H9 (cell line): ENCODE measurements around the gene TSSK6. TPM values are rescaled to one million over a fixed set of nuclear protein-coding genes. Genes with fewer than 3 reads are reported as not detected.

Experiments
- DNase-seq: peaks from one replicate; pipeline ENCODE4 v3.0.0-alpha.2; 2017
- H2AFZ ChIP-seq: one replicate; pipeline ENCODE4 v1.6.1; 2013; ENCODE audit warnings: mild to moderate bottlenecking, low read length, control low read depth, moderate library complexity
- H2AK5ac ChIP-seq: 2 replicates; pipeline ENCODE4 v1.6.1; 2013; ENCODE audit warnings: low read length, control low read depth, mixed read lengths; ENCODE audit not compliant: insufficient read length
- H2BK120ac ChIP-seq: one replicate; pipeline ENCODE4 v1.6.1; 2013; ENCODE audit warnings: low read depth, mild to moderate bottlenecking, low read length, control low read depth, inconsistent platforms; ENCODE audit not compliant: poor library complexity, severe bottlenecking
- H2BK12ac ChIP-seq: 2 replicates; pipeline ENCODE4 v1.6.1; 2013; ENCODE audit warnings: low read length, control low read depth, mixed read lengths, low read depth; ENCODE audit not compliant: insufficient read length
- H2BK15ac ChIP-seq: 2 replicates; pipeline ENCODE4 v1.6.1; 2013; ENCODE audit warnings: low read depth, low read length, control low read depth
- H2BK20ac ChIP-seq: one replicate; pipeline ENCODE4 v1.6.1; 2013; ENCODE audit warnings: low read depth, mild to moderate bottlenecking, low read length, control low read depth, inconsistent platforms; ENCODE audit not compliant: poor library complexity, severe bottlenecking
- H2BK5ac ChIP-seq: 2 replicates; pipeline ENCODE4 v1.6.1; 2013; ENCODE audit warnings: low read length, control low read depth, mixed read lengths; ENCODE audit not compliant: insufficient read length
- H3K14ac ChIP-seq: 2 replicates; pipeline ENCODE4 v1.6.1; 2013; ENCODE audit warnings: low read length, control low read depth; ENCODE audit not compliant: insufficient read depth
- H3K18ac ChIP-seq: 2 replicates; pipeline ENCODE4 v1.6.1; 2013; ENCODE audit warnings: low read depth, mild to moderate bottlenecking, mixed read lengths, low read length, control low read depth; ENCODE audit not compliant: insufficient read length
- H3K23ac ChIP-seq: 2 replicates; pipeline ENCODE4 v1.6.1; 2013; ENCODE audit warnings: low read length, control low read depth, mixed read lengths, low read depth; ENCODE audit not compliant: insufficient read length
- H3K23me2 ChIP-seq: 2 replicates; pipeline ENCODE4 v1.6.1; 2013; ENCODE audit warnings: low read depth, mild to moderate bottlenecking, mixed read lengths, low read length, control low read depth; ENCODE audit not compliant: insufficient read length, poor library complexity, severe bottlenecking
- H3K27ac ChIP-seq: 2 replicates; pipeline ENCODE4 v1.5.1; 2013; ENCODE audit warnings: low read length, control low read depth, mixed read lengths, low read depth; ENCODE audit not compliant: insufficient read length
- H3K27me3 ChIP-seq: 2 replicates; pipeline ENCODE4 v1.6.1; 2013; ENCODE audit warnings: low read length, control low read depth, inconsistent platforms; ENCODE audit not compliant: insufficient read depth
- H3K4ac ChIP-seq: 2 replicates; pipeline ENCODE4 v1.6.1; 2013; ENCODE audit warnings: low read depth, mild to moderate bottlenecking, control low read depth, inconsistent platforms, low read length, moderate library complexity
- H3K4me1 ChIP-seq: 2 replicates; pipeline ENCODE4 v1.6.1; 2013; ENCODE audit warnings: low read length, control low read depth, inconsistent platforms; ENCODE audit not compliant: insufficient read depth
- H3K4me2 ChIP-seq: 2 replicates; pipeline ENCODE4 v1.6.1; 2013; ENCODE audit warnings: low read length, control low read depth, mixed read lengths; ENCODE audit not compliant: insufficient read length, insufficient read depth
- H3K56ac ChIP-seq: 2 replicates; pipeline ENCODE4 v1.6.1; 2013; ENCODE audit warnings: low read depth, mild to moderate bottlenecking, mixed read lengths, low read length, control low read depth; ENCODE audit not compliant: insufficient read length
- H3K79me1 ChIP-seq: 2 replicates; pipeline ENCODE4 v1.6.1; 2013; ENCODE audit warnings: low read depth, mild to moderate bottlenecking, moderate library complexity, low read length, control low read depth, inconsistent platforms; ENCODE audit not compliant: insufficient read depth, poor library complexity, severe bottlenecking
- H3K79me2 ChIP-seq: 2 replicates; pipeline ENCODE4 v1.6.1; 2013; ENCODE audit warnings: low read length, control low read depth, inconsistent platforms; ENCODE audit not compliant: insufficient read depth
- H3K9ac ChIP-seq: 2 replicates; pipeline ENCODE4 v1.6.1; 2013; ENCODE audit warnings: low read length, control low read depth, mixed read lengths; ENCODE audit not compliant: insufficient read length; ENCODE audit errors: extremely low read depth
- H3K9me3 ChIP-seq: one replicate; pipeline ENCODE4 v1.6.1; 2013; ENCODE audit warnings: low read depth, low read length, inconsistent platforms; ENCODE audit not compliant: control insufficient read depth
- H3T11ph ChIP-seq: one replicate; pipeline ENCODE4 v1.6.1; 2013; ENCODE audit warnings: mild to moderate bottlenecking, low read length, control low read depth, inconsistent platforms
- H4K20me1 ChIP-seq: one replicate; pipeline ENCODE4 v1.6.1; 2013; ENCODE audit not compliant: control insufficient read depth, insufficient read length, insufficient read depth
- H4K5ac ChIP-seq: 2 replicates; pipeline ENCODE4 v1.6.1; 2013; ENCODE audit warnings: low read depth, mild to moderate bottlenecking, mixed read lengths, low read length, control low read depth; ENCODE audit not compliant: insufficient read length
- H4K8ac ChIP-seq: replicated peaks from 2 replicates; pipeline ENCODE4 v1.6.1; 2013; ENCODE audit warnings: low read length, control low read depth, mixed read lengths, low read depth; ENCODE audit not compliant: insufficient read length
- H4K91ac ChIP-seq: 2 replicates; pipeline ENCODE4 v1.6.1; 2013; ENCODE audit warnings: low read depth, mild to moderate bottlenecking, moderate library complexity, mixed read lengths, low read length, control low read depth; ENCODE audit not compliant: insufficient read length
- H3K27ac Mint-ChIP-seq, 3 experiments: 2 replicates in 2 of 3; 3 replicates in 1 of 3; pipeline ENCODE4 v1.8.0; 2020 to 2021; ENCODE audit warnings: mixed read lengths in 3 of 3, mild to moderate bottlenecking in 1 of 3, moderate library complexity in 1 of 3
- H3K27me3 Mint-ChIP-seq: 2 replicates; pipeline ENCODE4 v1.8.0; 2021; ENCODE audit warnings: low read depth, mild to moderate bottlenecking, moderate library complexity, mixed read lengths
- H3K36me3 Mint-ChIP-seq, 3 experiments: 2 replicates in 2 of 3; 3 replicates in 1 of 3; pipeline ENCODE4 v1.8.0; 2020 to 2021; ENCODE audit warnings: low read depth in 3 of 3, mixed read lengths in 3 of 3; ENCODE audit not compliant: insufficient read depth in 1 of 3
- H3K4me1 Mint-ChIP-seq, 2 experiments: 2 replicates each; pipeline ENCODE4 v1.8.0; 2020; ENCODE audit warnings: mixed read lengths in 2 of 2
- H3K4me3 Mint-ChIP-seq, 2 experiments: 2 replicates in 1 of 2; 3 replicates in 1 of 2; pipeline ENCODE4 v1.8.0; 2020 to 2021; ENCODE audit warnings: mild to moderate bottlenecking in 2 of 2, mixed read lengths in 2 of 2, moderate library complexity in 1 of 2
- H3K9me3 Mint-ChIP-seq, 2 experiments: 2 replicates in 1 of 2; 3 replicates in 1 of 2; pipeline ENCODE4 v1.8.0; 2020; ENCODE audit warnings: mild to moderate bottlenecking in 2 of 2, mixed read lengths in 2 of 2, moderate library complexity in 1 of 2
- CTCF ChIP-seq: fragments of 200-600 bp; sonication (generic); conservative IDR thresholded peaks from 3 replicates; pipeline ENCODE4 v1.8.0; 2021; ENCODE audit warnings: antibody characterized with exemption, mild to moderate bottlenecking
- WGBS: extraction: QIAGEN DNeasy Blood & Tissue Kit; methylation state at CpG from one replicate; pipeline ENCODE4 v1.1.7; 2013; ENCODE audit warnings: missing lambda C conversion rate, low lambda C conversion rate, mixed read lengths; ENCODE audit not compliant: insufficient read length; ENCODE audit errors: extremely low coverage; 5-methylcytosine and 5-hydroxymethylcytosine counted together
- total RNA-seq: library from RNA; stranded (reverse); gene quantifications from 2 replicates; pipeline ENCODE4 v1.2.1, GENCODE V29; 2021

TSSK6 gene
- total RNA-seq, 1 experiment from 2014 or later, result 2.6 TPM

GRCh38 chr19:19465436-19466070, 49.8 kb downstream of the TSSK6 start:
- Histone ChIP-seq H3K18ac (no peak overlapping the region), H2AK5ac (no peak overlapping the region), H2BK120ac (no peak overlapping the region), H3K27ac (no peak overlapping the region), H3K27me3 (no peaks in the 10 kb centered on the region), H4K20me1 (no peaks in the 10 kb centered on the region), H3K4me2 (no peak overlapping the region), H3K9me3 (peaks cover 13% of the 10 kb centered on the region), H3K14ac (no peak overlapping the region), H3K23me2 (no peaks in the 10 kb centered on the region), H3T11ph (no peak overlapping the region), H2BK15ac (no peak overlapping the region), H2BK20ac (no peak overlapping the region), H4K91ac (peak overlapping the region; percentile 47), H2BK12ac (no peak overlapping the region), H3K56ac (no peak overlapping the region), H2AFZ (no peak overlapping the region), H3K23ac (no peak overlapping the region), H2BK5ac (no peak overlapping the region), H3K9ac (no peak overlapping the region), H3K4ac (no peak overlapping the region), H4K5ac (no peak overlapping the region), H3K79me2 (peaks cover 27% of the 10 kb centered on the region; the same call in 1 of the 2 replicates), H3K79me1 (peaks cover 3% of the 10 kb centered on the region), H3K4me1 (peaks cover 10% of the 10 kb centered on the region; the same call in 1 of the 2 replicates), H4K8ac (no peak overlapping the region)
- Mint-ChIP-seq H3K9me3 (peaks cover 29 to 33% of the 10 kb centered on the region in 2 experiments), H3K4me3 (no peak overlapping the region; a peak in 2 of 5 replicates), H3K4me1 (peaks cover 44 to 46% of the 10 kb centered on the region in 2 experiments), H3K27ac (peak overlapping the region; percentile 85 to 96 (median 96); a peak in 5 of 7 replicates), H3K27me3 (peaks cover 2% of the 10 kb centered on the region), H3K36me3 (peaks cover 44 to 55% (median 47%) of the 10 kb centered on the region in 3 experiments)
- no CpG with 5 or more reads among the region's 12 CpGs for WGBS
- no peak for DNase-seq
- TF ChIP-seq CTCF, result no peak
